BE2C (cell line): ENCODE results near the gene CBLC.

ENCODE experiments used
- DNase-seq: peaks from one replicate; pipeline ENCODE4 v3.0.0-alpha.2; 2020
- H3K27me3 ChIP-seq: fragments of 250-450 bp; sonication (Bioruptor Pico); 2 replicates; pipeline ENCODE4 v1.5.1; 2020; ENCODE audit warnings: mild to moderate bottlenecking
- H3K36me3 ChIP-seq: fragments of 250-450 bp; sonication (Bioruptor Pico); 2 replicates; pipeline ENCODE4 v1.5.1; 2020; ENCODE audit warnings: mild to moderate bottlenecking
- H3K4me1 ChIP-seq: fragments of 250-450 bp; sonication (Bioruptor Pico); 2 replicates; pipeline ENCODE4 v1.5.1; 2020
- H3K4me3 ChIP-seq: 2 replicates; pipeline ENCODE4 v1.5.1; 2011; ENCODE audit warnings: low read depth, low read length
- H3K9me3 ChIP-seq: fragments of 250-450 bp; sonication (Bioruptor Pico); 2 replicates; pipeline ENCODE4 v1.5.1; 2020
- CTCF ChIP-seq: IDR thresholded peaks from 2 replicates; pipeline ENCODE4 v1.5.1; 2012; ENCODE audit warnings: mild to moderate bottlenecking, low read depth, low read length

Gene CBLC

GRCh38 chr19:44807652-44808462 is 30.2 kb downstream of the CBLC start:
- Histone ChIP-seq H3K4me3 (no peak overlapping the region), H3K36me3 (no peaks in the 10 kb centered on the region), H3K9me3 (no peaks in the 10 kb centered on the region), H3K27me3 (peaks cover 5% of the 10 kb centered on the region; the same call in 1 of the 2 replicates), H3K4me1 (peaks cover 4% of the 10 kb centered on the region; the same call in 1 of the 2 replicates)
- DNase-seq: no peak
- peak; percentile 52 for TF ChIP-seq CTCF

GRCh38 chr19:44808463-44809371 is 31.0 kb downstream of the CBLC start, which contains the start of gene BCAM:
BCAM (plus strand) TSS chr19:44809103; CDS start chr19:44809125, 22 bp downstream.
- no peaks in the 10 kb centered on the region for H3K9me3 ChIP-seq
- peaks cover 4% of the 10 kb centered on the region; the same call in 1 of the 2 replicates for H3K4me1 ChIP-seq
- peak; percentile 74 for DNase-seq
- peak within 1 kb of the TSS; percentile 49 for H3K4me3 ChIP-seq
- H3K36me3 ChIP-seq: no peaks in the 10 kb centered on the region
- TF ChIP-seq CTCF: no peak
- peaks cover 5% of the 10 kb centered on the region; the same call in 1 of the 2 replicates for H3K27me3 ChIP-seq

- no peak for DNase-seq
- Histone ChIP-seq H3K27me3 (peaks cover 5% of the 10 kb centered on the region; the same call in 1 of the 2 replicates), H3K4me1 (peaks cover 4% of the 10 kb centered on the region; the same call in 1 of the 2 replicates), H3K9me3 (no peaks in the 10 kb centered on the region), H3K4me3 (no peak overlapping the region), H3K36me3 (no peaks in the 10 kb centered on the region)
- no peak for TF ChIP-seq CTCF
Measured at GRCh38 chr19:44809577-44810233, 32.0 kb downstream of the CBLC start.

GRCh38 chr19:44810234-44811121 is 32.8 kb downstream of the CBLC start:
- no peak for DNase-seq
- Histone ChIP-seq H3K36me3 (no peaks in the 10 kb centered on the region), H3K4me1 (peaks cover 4% of the 10 kb centered on the region; the same call in 1 of the 2 replicates), H3K27me3 (peaks cover 3% of the 10 kb centered on the region; the same call in 1 of the 2 replicates), H3K4me3 (no peak overlapping the region), H3K9me3 (no peaks in the 10 kb centered on the region)
- no peak for TF ChIP-seq CTCF

- no peak overlapping the region for H3K4me3 ChIP-seq
- H3K27me3 ChIP-seq: peaks cover 3% of the 10 kb centered on the region; the same call in 1 of the 2 replicates
- no peaks in the 10 kb centered on the region for H3K9me3 ChIP-seq
- no peak for DNase-seq
- TF ChIP-seq CTCF: no peak
- peaks cover 4% of the 10 kb centered on the region; the same call in 1 of the 2 replicates for H3K4me1 ChIP-seq
- H3K36me3 ChIP-seq: no peaks in the 10 kb centered on the region
Measured at GRCh38 chr19:44811122-44811419, 33.4 kb downstream of the CBLC start.
